Adipocyte (in vitro differentiated cells): ENCODE results near the gene SH3TC1.

Source experiments
- DNase-seq: peaks from one replicate; pipeline ENCODE4 v3.0.0-alpha.2; 2015; ENCODE audit warnings: low read depth
- H3K27me3 ChIP-seq: replicated peaks from 2 replicates; pipeline ENCODE4 v1.7.0; 2013; ENCODE audit warnings: mild to moderate bottlenecking, low read length, moderate library complexity; ENCODE audit not compliant: control insufficient read depth, insufficient read depth
- H3K36me3 ChIP-seq: 2 replicates; pipeline ENCODE4 v1.7.0; 2013; ENCODE audit warnings: low read length, mild to moderate bottlenecking, moderate library complexity; ENCODE audit not compliant: control insufficient read depth, insufficient read depth, severe bottlenecking
- H3K4me1 ChIP-seq: 2 replicates; pipeline ENCODE4 v1.7.0; 2013; ENCODE audit warnings: mild to moderate bottlenecking, low read length, moderate library complexity; ENCODE audit not compliant: control insufficient read depth, insufficient read depth
- H3K4me3 ChIP-seq: 2 replicates; pipeline ENCODE4 v1.7.0; 2013; ENCODE audit warnings: mild to moderate bottlenecking, low read length, moderate library complexity
- H3K9ac ChIP-seq: 2 replicates; pipeline ENCODE4 v1.7.0; 2013; ENCODE audit warnings: mild to moderate bottlenecking, low read length, moderate library complexity
- H3K9me3 ChIP-seq: 2 replicates; pipeline ENCODE4 v1.7.0; 2013; ENCODE audit warnings: mild to moderate bottlenecking, low read length, moderate library complexity; ENCODE audit not compliant: control insufficient read depth

SH3TC1 gene

GRCh38 chr4:8285143-8285975 lies 86.3 kb downstream of the SH3TC1 start:
- Histone ChIP-seq H3K9ac (no peak overlapping the region), H3K4me3 (no peak overlapping the region), H3K36me3 (no peaks in the 10 kb centered on the region), H3K27me3 (no peaks in the 10 kb centered on the region), H3K4me1 (peaks cover 11% of the 10 kb centered on the region), H3K9me3 (no peaks in the 10 kb centered on the region)
- no peak for DNase-seq

- no peaks in the 10 kb centered on the region for H3K9me3 ChIP-seq
- no peak for DNase-seq
- no peak overlapping the region for H3K4me3 ChIP-seq
- no peaks in the 10 kb centered on the region for H3K36me3 ChIP-seq
- no peaks in the 10 kb centered on the region for H3K27me3 ChIP-seq
- peaks cover 9% of the 10 kb centered on the region for H3K4me1 ChIP-seq
- H3K9ac ChIP-seq, result no peak overlapping the region
Observed at GRCh38 chr4:8285976-8286718, 87.1 kb downstream of the SH3TC1 start.

- DNase-seq, result no peak
Observed at GRCh38 chr4:8286719-8287342, 87.7 kb downstream of the SH3TC1 start.

GRCh38 chr4:8287343-8288280 lies 88.5 kb downstream of the SH3TC1 start:
- Histone ChIP-seq H3K9me3 (no peaks in the 10 kb centered on the region), H3K4me3 (no peak overlapping the region), H3K4me1 (no peaks in the 10 kb centered on the region), H3K9ac (no peak overlapping the region), H3K36me3 (no peaks in the 10 kb centered on the region), H3K27me3 (no peaks in the 10 kb centered on the region)
- no peak for DNase-seq

More at GRCh38 chr4:8286719-8287342, 87.7 kb downstream of the SH3TC1 start:
- Histone ChIP-seq H3K9me3 (no peaks in the 10 kb centered on the region), H3K27me3 (no peaks in the 10 kb centered on the region), H3K4me1 (peaks cover 2% of the 10 kb centered on the region), H3K9ac (no peak overlapping the region), H3K36me3 (no peaks in the 10 kb centered on the region), H3K4me3 (no peak overlapping the region)

- no peaks in the 10 kb centered on the region for H3K27me3 ChIP-seq
- H3K4me3 ChIP-seq, result no peak overlapping the region
- H3K36me3 ChIP-seq, result no peaks in the 10 kb centered on the region
- no peak overlapping the region for H3K9ac ChIP-seq
- no peaks in the 10 kb centered on the region for H3K4me1 ChIP-seq
- no peaks in the 10 kb centered on the region for H3K9me3 ChIP-seq
- DNase-seq, result no peak
Observed at GRCh38 chr4:8289151-8289750, 90.2 kb downstream of the SH3TC1 start.

- H3K9ac ChIP-seq, result no peak overlapping the region
- peaks cover 5% of the 10 kb centered on the region for H3K36me3 ChIP-seq
- H3K4me1 ChIP-seq, result no peaks in the 10 kb centered on the region
- no peak for DNase-seq
- no peaks in the 10 kb centered on the region for H3K9me3 ChIP-seq
- no peaks in the 10 kb centered on the region for H3K27me3 ChIP-seq
- no peak overlapping the region for H3K4me3 ChIP-seq
Observed at GRCh38 chr4:8289956-8290700, 91.0 kb downstream of the SH3TC1 start.

GRCh38 chr4:8290701-8290970 lies 91.5 kb downstream of the SH3TC1 start:
- no peaks in the 10 kb centered on the region for H3K9me3 ChIP-seq
- H3K27me3 ChIP-seq, result no peaks in the 10 kb centered on the region
- H3K4me3 ChIP-seq, result no peak overlapping the region
- H3K4me1 ChIP-seq, result no peaks in the 10 kb centered on the region
- DNase-seq, result no peak
- H3K36me3 ChIP-seq, result peaks cover 10% of the 10 kb centered on the region
- no peak overlapping the region for H3K9ac ChIP-seq
